ENCODE results near the gene PAOX. TPM values are rescaled to one million over a fixed set of nuclear protein-coding genes. Genes with fewer than 3 reads are reported as not detected.

Gene PAOX
- total and polyA plus RNA-seq, 9 of the 15 experiments (the other 6 are each of a cell fraction or from before 2014, with no cell fraction given), result 0.80 to 6.4 (median 2.6) TPM

- Histone ChIP-seq H3K36me3 (ENCODE audit: control insufficient read depth, insufficient read depth, low read length) (no peaks in the 10 kb centered on the region), H4K20me1 (replicated peaks; ENCODE audit: control insufficient read depth, insufficient read depth, low read length) (no peaks in the 10 kb centered on the region), H3K27ac (ENCODE audit: extremely low read depth, low read depth, low read length) (no peak overlapping the region), H3K27me3 (ENCODE audit: control insufficient read depth in 2 of 2, insufficient read depth in 2 of 2, low read length in 2 of 2) (peaks cover 0 to 7% of the 10 kb centered on the region in 2 experiments; a peak in 1 of 5 replicates), H3K9me1 (ENCODE audit: control insufficient read depth, insufficient read depth, low read length) (no peaks in the 10 kb centered on the region), H3K9me3 (replicated peaks; ENCODE audit: control insufficient read depth, insufficient read depth, low read depth, low read length) (0 out of 2 replicates have a peak, but pooled peaks cover 2% of the 10 kb centered on the region), H3K4me2 (ENCODE audit: insufficient read depth, low read length) (no peak overlapping the region), H3K9ac (ENCODE audit: insufficient read depth in 1 of 2, low read depth in 2 of 2, low read length in 2 of 2) (no peak overlapping the region), H2AFZ (ENCODE audit: low read depth, low read length) (peak overlapping the region; percentile 34; the same call in 1 of the 2 replicates), H3K4me3 (no peak overlapping the region), H3K4me1 (replicated peaks in 1 of 2; ENCODE audit: control insufficient read depth in 2 of 2, insufficient read depth in 2 of 2, low read length in 2 of 2) (peaks cover 0 to 3% of the 10 kb centered on the region in 2 experiments; a peak in 1 of 5 replicates), H3K79me2 (ENCODE audit: control insufficient read depth, insufficient read depth, low read length) (no peaks in the 10 kb centered on the region)
- FAIRE-seq (peak; percentile 86), DNase-seq (ENCODE audit: extremely low read depth in 1 of 4, low spot score in 3 of 4) (peak; percentile 51 to 62 (median 56)), ATAC-seq (peak; percentile 86)
- BruUV-seq (replicated peaks), result no TSS peak
- CTCF ChIA-PET (ENCODE audit: low intra/inter-chr PET ratio), result no interaction called here
- in situ Hi-C loops (cut with MboI), result loop anchor here (5.0 kb wide), 1 partner anchor 119 kb away; no protein-coding TSS in a partner anchor
- POLR2A ChIA-PET, result interaction anchor here (0.6 to 1.0 kb wide), 2 partner anchors 19 to 151 kb away, joined by 3 read pairs; no protein-coding TSS in a partner anchor
- intact Hi-C loops (cut with micrococcal nuclease), result loop anchor here (2.0 to 5.0 kb wide), 2 partner anchors 58 to 119 kb away; no protein-coding TSS in a partner anchor
- WGBS (ENCODE audit: insufficient coverage, low coverage, missing lambda C conversion rate), result 11% methylated on average over 11 of the region's 11 CpGs
- TF ChIP-seq L3MBTL2 (IDR thresholded peaks at IDR 0.05) (peak; percentile 35; the same call in 1 of the 2 replicates), ZBTB40 (IDR thresholded peaks at IDR 0.05) (no peak), ZBTB40 (CRISPR knock-in tag; IDR thresholded peaks at IDR 0.05) (no peak), SNAPC5 (CRISPR knock-in tag; IDR thresholded peaks at IDR 0.05) (no peak), MCM7 (IDR thresholded peaks at IDR 0.05) (no peak)
Measured at GRCh38 chr10:133438711-133439273, 59.7 kb downstream of the PAOX start.

All from K562 (cell line).